Hypothalamus (tissue), 51 donors: ENCODE results near the gene IL17C.

Experiments used
- DNase-seq, 51 donors: peaks; one replicate each; lab custom pipeline; 2025; lab: John Stamatoyannopoulos, UW

The IL17C gene

DNA sequence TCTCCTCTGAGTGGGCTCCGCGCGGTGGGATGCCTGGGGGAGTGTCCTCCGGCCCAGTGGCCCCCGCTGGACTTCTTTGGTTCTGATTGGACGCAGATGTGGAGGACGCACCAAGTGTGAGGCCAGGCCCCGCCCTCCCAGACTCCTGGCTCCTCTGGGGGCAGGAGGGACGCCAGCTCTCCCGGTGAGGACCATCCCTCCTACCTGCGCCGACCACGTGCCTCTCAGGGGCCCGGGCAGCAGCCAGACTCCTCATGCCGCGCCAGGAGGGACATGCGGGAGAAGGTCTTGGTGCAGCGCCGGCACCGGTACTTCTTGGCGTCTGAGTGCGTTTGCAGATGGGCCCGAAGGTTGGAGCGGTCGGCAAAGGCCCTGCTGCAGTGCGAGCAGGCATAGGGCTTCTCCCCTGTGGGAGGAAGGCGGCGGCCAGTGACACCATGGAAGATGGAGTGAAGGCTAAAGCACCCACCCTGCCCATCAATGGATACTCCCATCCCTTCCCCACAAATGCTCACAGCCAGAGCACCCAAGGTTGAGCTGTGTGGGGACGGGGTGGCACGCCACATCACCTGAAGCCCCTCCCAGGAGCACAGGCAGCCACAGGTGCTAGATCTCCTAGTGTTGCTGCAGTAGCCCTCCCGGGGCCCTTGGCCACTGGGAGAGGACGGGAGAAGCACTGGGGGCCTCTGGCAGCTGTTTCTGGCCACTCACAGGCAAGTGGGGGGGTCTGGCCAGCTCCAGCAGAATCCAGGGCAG lies 40.0 kb downstream of the IL17C start:
- DNase-seq: no peak

DNA sequence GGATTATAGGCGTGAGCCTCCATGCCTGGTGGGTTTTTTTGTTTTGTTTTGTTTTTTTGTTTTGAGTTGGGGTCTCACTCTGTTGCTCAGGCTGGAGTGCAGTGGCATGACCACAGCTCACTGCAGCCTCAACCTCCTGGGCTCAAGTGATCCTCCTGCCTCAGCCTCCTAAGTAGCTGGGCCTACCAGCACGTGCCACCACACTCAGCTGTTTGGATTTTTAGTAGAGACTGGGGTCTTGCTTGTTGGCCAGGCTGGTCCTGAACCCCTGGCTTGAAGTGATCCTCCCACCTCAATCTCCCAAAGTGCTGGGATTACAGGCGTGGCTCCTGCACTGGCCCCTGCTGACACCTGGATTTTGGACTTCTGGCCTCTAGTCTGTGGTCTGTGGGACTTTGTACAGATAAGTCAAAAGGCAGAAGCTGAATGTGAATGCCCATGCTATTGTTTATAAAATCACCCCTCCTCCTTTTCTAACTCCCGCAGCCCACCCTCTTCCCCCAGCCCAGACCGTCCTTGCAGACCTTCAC lies 42.2 kb downstream of the IL17C start:
- no peak for DNase-seq

DNA sequence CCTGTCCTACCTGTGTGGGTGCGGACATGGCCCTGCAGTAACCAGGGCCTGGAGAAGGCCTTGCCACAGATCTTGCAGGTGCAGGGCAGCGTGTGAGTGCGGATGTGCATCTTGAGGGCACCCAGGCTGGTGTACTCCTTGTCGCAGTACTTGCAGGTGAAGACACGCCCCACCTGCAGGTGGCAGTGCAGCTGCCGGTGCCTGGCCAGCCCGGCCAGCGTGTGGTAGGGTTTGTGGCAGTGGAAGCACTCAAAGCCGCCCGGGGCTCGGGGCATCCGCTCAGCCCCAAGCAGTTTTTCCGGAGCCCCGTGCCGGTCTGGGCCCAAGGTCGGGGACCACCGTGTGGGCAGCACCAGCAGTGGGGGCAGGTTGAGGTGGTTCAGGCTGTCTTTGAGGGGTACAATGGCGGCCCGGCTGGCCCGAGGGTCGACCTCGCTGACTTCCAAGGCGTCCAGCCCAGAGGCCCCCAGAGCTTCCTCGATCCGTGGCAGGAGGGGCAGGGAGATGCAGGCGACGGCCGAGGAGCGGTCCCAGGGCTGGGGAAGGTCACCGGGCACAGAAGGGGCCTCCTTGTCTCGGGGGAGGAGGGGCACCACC lies 42.8 kb downstream of the IL17C start:
- DNase-seq: no peak

DNA sequence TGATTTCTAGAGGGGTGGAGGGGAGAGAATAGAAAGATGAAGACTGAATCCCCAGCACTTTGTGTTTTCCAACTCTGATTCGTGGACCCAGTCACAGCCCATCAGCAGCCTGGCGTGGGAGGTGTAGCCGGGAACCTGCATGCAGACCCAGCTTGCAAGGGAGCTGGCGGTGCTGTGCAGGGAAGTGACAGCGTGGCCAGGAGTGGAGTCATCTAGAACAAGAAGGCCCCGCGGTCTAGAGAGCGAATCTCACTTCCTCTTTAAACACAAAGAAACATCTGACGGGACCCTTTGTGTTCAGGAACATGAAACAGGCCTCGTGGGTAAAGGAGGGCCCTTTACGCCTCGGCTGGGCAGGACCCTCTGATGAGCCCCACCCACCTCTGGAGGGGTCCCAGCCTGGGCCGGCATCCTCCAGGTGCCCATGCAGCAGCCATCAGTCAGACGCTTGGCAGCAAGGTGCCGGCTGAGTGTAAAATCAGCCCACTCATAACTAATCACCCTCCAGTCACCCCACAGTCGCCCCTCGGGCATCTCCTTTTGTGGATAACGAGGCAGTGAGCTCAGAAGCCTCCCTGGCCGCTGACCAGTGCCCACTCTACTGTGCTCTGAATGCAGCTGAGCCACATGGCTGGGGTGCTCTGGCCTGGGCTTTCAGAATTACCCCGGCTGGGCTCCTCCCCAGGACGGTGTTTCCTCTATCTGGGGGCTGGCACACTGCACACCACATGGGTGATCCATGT lies 43.5 kb downstream of the IL17C start:
- DNase-seq: peak in 22 of 51 donors; percentile 15 to 79 (median 38)

DNA sequence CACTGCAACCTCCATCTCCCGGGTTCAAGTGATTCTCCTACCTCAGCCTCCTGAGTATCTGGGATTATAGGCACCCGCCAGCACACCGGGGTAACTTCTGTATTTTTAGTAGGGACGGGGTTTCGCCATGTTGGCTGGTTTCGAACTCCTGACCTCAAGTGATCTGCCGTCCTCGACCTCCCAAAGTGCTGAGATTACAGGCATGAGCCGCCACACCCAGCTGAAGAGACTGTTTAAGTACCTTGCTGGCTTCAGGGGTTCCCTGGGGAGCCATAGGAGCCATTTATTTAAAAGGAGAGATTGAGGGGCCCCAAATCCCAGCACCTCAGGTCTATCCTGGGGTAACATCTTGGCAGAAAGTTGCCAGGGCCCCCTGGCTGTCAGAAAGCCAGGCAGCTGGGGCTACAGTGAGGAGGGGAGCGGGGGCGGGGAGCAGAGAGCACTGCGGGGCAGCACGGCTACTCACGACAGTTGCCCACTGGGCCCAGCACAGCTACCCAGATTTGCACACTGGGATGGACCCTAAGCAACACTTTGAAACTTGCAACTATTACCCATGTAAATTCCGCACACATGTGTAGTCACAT lies 46.3 kb downstream of the IL17C start:
- DNase-seq: no peak

DNA sequence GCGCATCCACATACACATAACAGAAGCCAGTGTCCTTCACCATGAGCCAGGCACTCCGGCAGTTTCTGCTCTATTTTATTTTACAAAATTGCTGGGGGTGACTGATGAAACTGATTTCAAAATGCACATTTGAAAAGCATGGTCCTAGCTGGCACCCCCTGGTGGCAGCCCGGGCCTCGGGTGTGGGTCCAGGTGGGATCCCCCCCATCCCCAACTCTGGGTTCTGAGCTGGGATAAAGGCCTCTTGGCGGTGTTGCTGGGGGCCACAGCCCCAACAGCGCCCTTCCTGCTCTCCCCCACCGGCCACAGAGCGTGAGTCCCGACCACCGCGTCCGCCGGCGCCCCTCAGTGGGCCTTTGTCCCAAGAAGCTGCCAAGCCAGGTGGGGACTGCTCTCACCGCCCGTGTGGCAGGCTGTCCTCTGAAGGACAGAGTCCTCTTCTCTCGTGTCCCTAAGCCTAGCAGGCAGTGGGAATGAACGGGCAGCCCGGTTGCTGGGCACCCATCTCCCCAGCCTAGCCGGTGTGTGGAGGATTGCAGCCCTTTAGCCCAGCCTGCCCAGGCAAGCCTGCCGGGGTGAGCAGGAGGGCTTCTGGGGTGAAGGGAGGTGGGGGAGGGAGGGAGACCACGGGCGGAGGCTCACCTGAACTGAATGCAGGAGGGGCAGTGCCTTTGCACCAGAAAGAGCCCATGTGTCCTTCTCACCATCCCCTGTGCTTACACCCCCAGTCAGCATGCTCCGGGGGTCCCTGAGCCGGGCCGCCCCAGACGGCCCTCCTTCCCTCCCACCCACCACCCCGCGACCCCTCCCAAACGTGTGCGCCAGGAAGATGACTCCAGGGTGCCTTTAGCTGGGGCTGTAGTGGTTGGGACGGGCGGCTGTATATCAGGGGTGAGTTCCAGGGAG lies 47.0 kb downstream of the IL17C start:
- DNase-seq: peak in 1 of 51 donors; percentile 26

DNA sequence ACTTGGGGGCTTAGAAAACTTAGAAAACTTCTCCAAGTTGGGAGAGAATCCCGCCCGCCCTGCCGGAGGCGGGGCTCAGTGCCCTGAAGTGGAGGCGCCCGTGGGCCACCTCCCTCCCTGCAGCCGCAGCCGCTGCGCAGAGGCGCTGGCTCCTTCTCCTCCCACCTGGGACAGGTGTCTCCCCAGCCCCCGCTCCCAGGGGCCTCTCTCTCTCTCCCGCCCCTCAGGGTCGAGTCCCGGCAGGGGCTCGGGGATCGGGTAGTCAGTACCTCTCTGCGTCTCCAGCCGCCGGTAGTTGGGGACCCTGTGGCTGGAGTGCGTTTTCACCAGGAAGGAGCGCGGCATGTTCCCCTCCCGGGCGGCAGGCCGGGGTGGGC lies 47.7 kb downstream of the IL17C start:
- no peak for DNase-seq

DNA sequence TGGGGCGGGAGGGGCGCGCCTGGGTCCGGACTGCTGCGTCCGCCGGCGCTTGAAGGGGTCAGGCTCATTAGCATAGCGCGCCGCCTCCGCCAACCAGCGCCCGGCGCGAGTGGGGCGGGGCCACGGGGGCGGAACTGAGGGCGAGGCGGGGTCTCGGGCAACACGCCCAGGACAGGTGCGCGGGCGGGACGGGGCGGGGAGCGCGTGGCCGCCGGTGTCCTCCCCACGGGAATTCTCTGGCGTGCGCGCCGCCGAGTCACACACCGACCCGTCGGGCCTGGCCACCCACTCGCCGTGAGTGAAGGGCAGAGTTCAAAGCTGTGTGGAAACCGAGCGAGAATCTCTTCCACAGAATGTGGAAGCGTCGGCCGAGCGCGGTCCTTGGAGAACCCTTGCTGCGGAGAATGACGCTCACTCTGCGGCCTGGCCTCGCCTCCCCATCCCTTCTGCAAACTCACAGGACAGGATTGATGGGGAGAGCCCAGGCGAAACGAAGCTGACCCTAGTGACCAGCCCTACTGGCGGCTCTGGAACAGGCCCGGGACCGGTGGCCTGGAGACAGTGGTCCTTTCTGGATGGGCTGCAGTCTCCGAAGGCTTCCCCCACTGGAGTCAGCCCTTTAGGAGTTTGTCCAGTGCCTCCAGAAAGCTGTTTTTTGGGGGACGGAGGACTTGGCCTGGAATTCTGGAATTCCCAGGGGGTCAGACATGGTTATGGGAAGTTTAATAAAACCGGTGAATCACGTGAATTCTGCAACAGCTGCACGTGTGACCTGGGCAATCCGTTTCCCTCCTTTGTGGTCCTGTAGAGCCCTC lies 48.3 kb downstream of the IL17C start, which contains the start of gene SNAI3:
Gene SNAI3 (minus strand): TSS at position 69 of the 815 bp plus-strand sequence. CDS start 101 bp downstream, outside the sequence.
- peak in 36 of 51 donors; percentile 4 to 70 (median 34) for DNase-seq

DNA sequence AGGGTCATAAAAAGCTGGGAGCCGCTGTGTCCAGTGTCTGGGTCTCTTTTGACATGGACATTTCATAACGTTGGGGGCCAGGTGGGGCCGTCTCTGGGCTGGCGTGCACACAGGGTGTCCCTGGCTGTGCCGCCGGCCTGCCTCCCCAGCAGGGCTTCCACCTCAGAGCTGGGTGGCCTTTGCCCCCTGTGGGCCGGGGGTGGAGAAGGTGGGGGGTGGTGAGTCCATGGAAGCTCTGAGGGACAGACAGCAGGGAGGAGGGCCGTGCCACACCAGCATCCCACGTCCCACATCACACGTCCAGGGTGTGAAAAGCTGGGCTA lies 48.8 kb downstream of the IL17C start:
- peak in 1 of 51 donors; percentile 31 for DNase-seq

DNA sequence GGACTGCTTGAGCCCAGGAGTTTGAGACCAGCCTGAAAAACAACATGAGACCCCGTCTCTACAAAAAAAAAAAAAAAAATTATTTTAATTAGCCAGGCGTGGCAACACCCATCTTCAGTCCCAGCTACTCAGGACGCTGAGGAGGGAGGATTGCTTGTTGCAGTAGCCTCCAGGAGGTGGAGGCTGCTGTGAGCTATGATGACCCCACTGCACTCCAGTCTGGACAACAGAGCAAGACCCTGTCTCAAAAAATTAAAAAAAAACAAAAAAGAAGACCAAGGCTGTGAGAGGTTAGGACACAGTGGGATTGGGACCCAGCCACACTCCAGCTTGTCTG lies 49.3 kb downstream of the IL17C start:
- DNase-seq: no peak

DNA sequence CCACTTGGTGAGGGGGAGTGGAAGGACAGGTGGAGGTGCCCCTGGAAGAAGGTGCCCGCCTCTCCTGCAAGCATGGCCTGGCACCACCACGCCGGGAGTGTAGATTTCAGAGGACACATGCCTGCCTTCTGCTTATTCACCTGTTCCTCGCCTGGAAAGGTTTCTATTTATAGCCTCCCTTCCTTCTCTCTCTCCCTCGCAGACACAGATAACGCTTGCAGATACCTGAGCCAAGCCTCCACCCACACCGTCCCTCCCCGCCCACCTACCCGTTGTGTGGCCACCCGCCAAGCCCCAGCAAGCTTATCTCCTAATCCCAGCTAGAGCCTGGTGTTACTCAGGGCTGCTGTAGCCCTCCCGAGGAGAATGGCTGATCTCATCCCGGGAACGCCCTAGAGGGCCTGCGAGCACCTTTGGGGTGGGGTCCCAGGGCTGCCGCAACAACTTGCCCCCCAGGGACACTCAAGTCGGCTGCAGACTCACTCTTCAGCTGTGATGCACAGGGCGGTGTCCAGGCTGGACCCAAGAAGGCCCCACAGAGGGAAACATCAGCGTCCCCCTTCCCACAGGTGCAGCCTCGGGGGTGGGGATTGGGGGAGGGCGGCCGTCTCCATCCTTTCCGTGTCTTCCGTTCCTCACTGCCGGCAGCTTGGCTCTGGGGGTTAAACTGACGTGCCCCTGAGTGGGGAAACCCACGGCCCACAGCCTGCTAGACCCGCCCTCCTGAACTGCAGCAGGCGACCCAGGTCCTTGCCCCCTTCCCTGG lies 49.8 kb downstream of the IL17C start:
- DNase-seq: peak in 2 of 51 donors; percentile 2 to 45
